Thymus (tissue), 11 donors: ENCODE results near the gene LAMB3. TPM values are rescaled to one million over a fixed set of nuclear protein-coding genes. Genes with fewer than 3 reads are reported as not detected.

Experiments
- DNase-seq, 9 donors: peaks; one replicate each; pipeline ENCODE4 v3.0.0-alpha.2; 2013; ENCODE audit warnings: low spot score in 9 of 9, low read depth in 6 of 9, missing footprints in 1 of 9
- H3K27ac ChIP-seq, 2 donors: one replicate each; pipeline ENCODE4 v1.5.1; 2013; ENCODE audit warnings: control low read depth in 1 of 2, low read depth in 1 of 2, low read length in 1 of 2, mild to moderate bottlenecking in 1 of 2, moderate library complexity in 1 of 2
- H3K27me3 ChIP-seq, 2 donors: one replicate each; pipeline ENCODE4 v1.5.1; 2013; ENCODE audit warnings: low read length in 1 of 2; ENCODE audit not compliant: control insufficient read depth in 2 of 2, insufficient read depth in 1 of 2
- H3K36me3 ChIP-seq, 2 donors: one replicate each; pipeline ENCODE4 v1.5.1; 2013; ENCODE audit warnings: low read length in 1 of 2, mild to moderate bottlenecking in 1 of 2, moderate library complexity in 1 of 2; ENCODE audit not compliant: control insufficient read depth in 2 of 2, insufficient read depth in 2 of 2
- H3K4me1 ChIP-seq, 2 donors: one replicate each; pipeline ENCODE4 v1.5.1; 2013; ENCODE audit warnings: low read length in 2 of 2; ENCODE audit not compliant: control insufficient read depth in 2 of 2, insufficient read depth in 2 of 2
- H3K4me3 ChIP-seq, 2 donors: one replicate each; pipeline ENCODE4 v1.5.1; 2013; ENCODE audit warnings: low read length in 2 of 2, control low read depth in 1 of 2, mild to moderate bottlenecking in 1 of 2
- H3K9me3 ChIP-seq, 2 donors: one replicate each; pipeline ENCODE4 v1.5.1; 2013; ENCODE audit warnings: low read length in 1 of 2, mild to moderate bottlenecking in 1 of 2; ENCODE audit not compliant: control insufficient read depth in 2 of 2, insufficient read depth in 1 of 2
- WGBS: extraction: QIAGEN DNeasy Blood & Tissue Kit; methylation state at CpG from one replicate; pipeline ENCODE4 v1.1.7; 2013; 5-methylcytosine and 5-hydroxymethylcytosine counted together
- polyA plus RNA-seq: library from polyadenylated mRNA; stranded (reverse); fragments of 200-250 nt; gene quantifications from one replicate; pipeline ENCODE4 v1.2.3, GENCODE V29; 2013
- total RNA-seq: library from RNA; stranded (reverse); fragments of 120-200 nt; gene quantifications from one replicate; pipeline ENCODE4 v1.2.4, GENCODE V29; 2013
- donor health status: healthy.

Gene LAMB3
- total and polyA plus RNA-seq, 2 donors, result 10.5 to 13.9 TPM

DNA sequence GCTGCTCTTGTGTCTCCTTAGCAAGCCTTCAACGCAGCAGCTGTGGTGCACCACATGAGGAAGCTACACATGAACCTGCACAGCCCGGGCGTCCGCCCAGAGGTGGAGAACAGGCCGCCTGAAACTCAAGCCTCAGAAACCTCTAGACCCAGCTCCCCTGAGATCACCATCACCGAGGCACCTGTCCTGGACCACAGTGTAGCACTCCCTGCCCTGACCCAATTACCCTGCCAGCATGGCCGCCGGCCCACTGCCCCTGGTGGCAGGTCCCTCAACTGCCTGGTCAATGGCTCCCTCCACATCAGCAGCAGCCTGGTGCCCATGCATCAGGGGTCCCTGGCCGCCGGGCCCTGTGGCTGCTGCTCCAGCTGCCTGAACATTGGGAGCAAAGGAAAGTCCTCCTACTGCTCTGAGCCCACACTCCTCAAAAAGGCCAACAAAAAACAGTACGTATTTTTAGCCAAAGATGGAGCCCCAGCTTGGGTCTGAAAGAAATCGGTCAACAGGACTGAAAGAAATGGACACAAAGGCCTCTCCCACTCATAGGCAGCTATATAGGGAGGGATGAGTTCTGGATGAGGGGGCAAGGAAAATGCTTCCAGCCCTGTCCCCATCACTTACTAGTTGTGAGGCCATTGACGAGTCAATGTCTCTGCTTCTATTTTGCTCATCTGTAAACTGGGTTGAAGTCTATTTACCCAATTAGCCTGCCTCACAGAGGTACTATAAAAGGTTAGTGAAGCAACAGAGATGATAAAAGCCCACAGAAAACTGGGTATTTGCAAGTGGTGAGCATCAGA lies 40.3 kb downstream of the LAMB3 start:
- Histone ChIP-seq H3K27me3 (no peaks in the 10 kb centered on the region), H3K36me3 (no peaks in the 10 kb centered on the region), H3K4me3 (no peak overlapping the region), H3K9me3 (no peaks in the 10 kb centered on the region), H3K27ac (no peak overlapping the region), H3K4me1 (no peaks in the 10 kb centered on the region)
- 94% methylated on average over 13 of the region's 13 CpGs for WGBS
- DNase-seq, result no peak

DNA sequence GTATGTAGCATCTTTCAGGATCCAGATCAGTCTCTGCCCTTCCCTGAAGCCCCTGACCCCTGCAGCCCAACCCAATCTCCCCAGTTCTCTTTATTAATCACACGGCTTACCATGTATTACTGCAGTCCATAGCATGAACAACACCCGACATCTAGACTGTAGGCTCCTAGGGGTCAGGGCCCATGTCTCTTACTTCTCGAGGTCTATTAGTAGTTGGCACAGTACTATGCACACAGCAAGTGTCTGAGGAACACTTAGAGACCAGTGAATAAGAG lies 41.7 kb downstream of the LAMB3 start:
- Histone ChIP-seq H3K4me1 (no peaks in the 10 kb centered on the region), H3K4me3 (no peak overlapping the region), H3K27me3 (no peaks in the 10 kb centered on the region), H3K27ac (no peak overlapping the region), H3K36me3 (no peaks in the 10 kb centered on the region), H3K9me3 (no peaks in the 10 kb centered on the region)
- DNase-seq, result no peak
- WGBS, result 92% methylated on average over 3 of the region's 3 CpGs

DNA sequence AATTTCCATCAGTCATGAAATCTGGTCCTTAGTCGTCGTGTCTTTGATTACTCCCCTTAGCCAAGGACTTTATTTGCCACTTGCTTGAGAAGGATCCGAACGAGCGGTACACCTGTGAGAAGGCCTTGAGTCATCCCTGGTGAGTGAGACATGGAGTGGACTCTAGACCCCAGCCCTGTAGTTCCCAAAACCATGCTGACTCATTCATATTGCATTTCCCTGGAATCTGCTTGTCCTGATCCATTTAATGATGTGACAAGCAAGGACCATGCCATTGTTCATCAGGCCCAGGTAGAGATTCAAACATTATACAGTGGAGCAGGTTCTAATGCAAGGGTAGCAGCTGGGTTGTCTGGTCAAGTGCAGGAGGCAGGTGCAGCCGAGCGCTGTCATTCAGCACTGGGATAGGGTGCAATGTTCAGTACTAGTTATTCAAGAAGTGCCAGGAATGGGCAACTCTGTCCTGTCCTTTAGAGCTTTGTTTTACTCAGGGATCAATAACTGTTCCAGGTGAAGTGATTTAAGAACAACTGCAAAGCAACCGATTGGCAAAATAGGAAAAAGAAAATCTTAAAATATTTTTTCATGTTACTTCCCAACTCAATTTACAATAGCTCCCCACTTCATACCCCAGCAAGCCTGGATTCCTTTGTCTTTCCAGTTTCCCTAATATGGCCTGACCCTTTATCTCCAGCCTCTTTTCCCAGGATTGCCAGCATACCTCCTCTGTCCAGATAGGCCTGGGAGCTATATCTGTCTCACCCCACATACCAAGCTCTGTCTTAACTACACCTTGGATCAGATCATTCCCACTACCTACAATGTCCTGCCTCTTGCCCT lies 42.2 kb downstream of the LAMB3 start:
- no peaks in the 10 kb centered on the region for H3K27me3 ChIP-seq
- no peak overlapping the region for H3K4me3 ChIP-seq
- no peaks in the 10 kb centered on the region for H3K9me3 ChIP-seq
- 97% methylated on average over 8 of the region's 8 CpGs for WGBS
- H3K4me1 ChIP-seq, result no peaks in the 10 kb centered on the region
- no peak overlapping the region for H3K27ac ChIP-seq
- no peaks in the 10 kb centered on the region for H3K36me3 ChIP-seq
- DNase-seq, result no peak

DNA sequence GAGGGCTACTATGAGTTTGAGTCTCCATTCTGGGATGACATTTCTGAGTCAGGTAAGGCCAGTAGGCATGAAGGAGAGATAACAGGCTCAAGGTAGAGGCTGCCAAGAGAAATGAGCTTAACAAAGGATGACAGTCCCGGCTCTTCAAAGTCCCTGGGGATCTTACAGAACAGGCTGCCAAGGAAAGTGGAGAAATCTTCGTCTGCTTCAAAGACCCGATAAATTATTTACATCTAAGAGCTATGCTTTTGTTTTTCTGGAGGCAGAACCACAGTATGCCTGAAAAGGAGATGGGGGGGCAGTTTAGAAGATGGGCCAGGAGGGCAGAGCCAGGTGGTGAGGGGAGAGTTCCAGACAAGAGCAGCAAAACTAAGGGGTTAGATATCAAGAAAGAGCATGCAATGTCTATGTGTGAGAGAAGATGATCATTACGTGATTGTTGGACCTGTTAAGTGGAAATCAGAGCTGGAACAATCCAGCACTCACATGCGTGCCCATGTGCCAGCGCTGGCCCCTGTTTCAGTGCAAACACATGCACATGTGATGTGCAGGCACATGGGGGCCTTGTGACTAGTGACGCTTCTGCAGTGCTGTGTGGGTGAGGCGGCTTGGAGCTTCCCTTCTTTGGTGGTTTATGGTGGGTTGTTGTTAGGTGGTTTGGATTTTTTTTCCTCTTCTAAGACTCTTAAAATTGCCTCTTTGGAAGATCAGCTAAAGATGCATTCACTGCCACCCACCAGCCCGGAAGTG lies 43.0 kb downstream of the LAMB3 start:
- DNase-seq, result no peak
- Histone ChIP-seq H3K27me3 (no peaks in the 10 kb centered on the region), H3K4me3 (no peak overlapping the region), H3K9me3 (no peaks in the 10 kb centered on the region), H3K27ac (no peak overlapping the region), H3K36me3 (no peaks in the 10 kb centered on the region), H3K4me1 (no peaks in the 10 kb centered on the region)
- WGBS, result 93% methylated on average over 9 of the region's 9 CpGs

DNA sequence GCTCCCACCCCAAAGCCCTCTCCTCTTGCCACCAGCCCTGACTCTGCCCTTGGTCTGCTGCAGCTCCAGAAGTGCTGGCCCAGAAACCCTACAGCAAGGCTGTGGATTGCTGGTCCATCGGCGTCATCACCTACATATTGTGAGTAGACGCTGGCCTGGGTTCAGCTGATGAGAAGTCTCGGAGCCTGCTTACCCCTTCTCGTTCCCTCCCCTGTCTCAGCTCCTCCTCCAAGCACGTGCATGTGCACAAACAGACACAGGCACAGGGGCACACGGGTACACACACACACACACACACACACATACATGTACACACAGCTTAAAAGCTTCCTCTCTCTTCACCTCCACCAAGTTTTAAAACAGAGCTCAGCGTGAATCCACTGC lies 44.4 kb downstream of the LAMB3 start:
- Histone ChIP-seq H3K9me3 (no peaks in the 10 kb centered on the region), H3K27me3 (no peaks in the 10 kb centered on the region), H3K36me3 (no peaks in the 10 kb centered on the region), H3K27ac (peak overlapping the region; percentile 55 to 68), H3K4me3 (no peak overlapping the region), H3K4me1 (no peaks in the 10 kb centered on the region)
- DNase-seq, result no peak
- WGBS, result 84% methylated on average over 8 of the region's 8 CpGs

DNA sequence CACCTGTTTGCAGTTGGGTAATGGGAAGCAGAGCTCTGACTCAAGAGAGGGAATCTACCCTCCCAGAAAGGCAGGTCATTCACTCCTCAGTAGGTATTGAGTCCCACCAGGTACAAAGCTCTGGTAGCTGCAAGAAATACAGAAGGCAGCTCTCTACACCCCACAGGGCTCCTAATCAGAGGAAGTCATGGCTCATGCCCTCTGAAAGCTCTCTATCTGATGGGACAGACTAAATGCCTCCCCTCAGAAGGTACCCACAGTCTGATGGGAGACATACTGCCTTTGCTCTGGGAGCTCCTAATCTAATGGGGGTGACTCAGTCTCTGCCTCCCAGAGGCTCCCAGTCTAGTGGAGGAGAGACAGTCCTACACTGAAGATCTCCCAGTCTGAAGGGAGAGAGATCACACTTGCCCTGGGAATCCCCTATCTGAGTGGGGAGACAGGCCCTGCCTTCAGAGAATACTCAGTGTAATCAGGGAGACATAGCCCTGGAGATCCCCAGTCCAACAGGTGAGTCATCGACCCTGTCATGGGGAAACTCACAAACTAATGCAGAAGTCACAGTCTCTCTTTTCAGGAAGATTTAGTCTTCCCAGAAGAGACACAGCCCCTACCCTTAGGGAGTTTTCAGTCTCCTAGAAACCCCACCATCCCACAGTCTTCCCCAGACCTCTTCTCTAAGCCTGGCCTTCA lies 45.0 kb downstream of the LAMB3 start:
- WGBS, result 89% methylated on average over 1 of the region's 1 CpG
- peak in 1 of 9 donors; percentile 18 for DNase-seq

DNA sequence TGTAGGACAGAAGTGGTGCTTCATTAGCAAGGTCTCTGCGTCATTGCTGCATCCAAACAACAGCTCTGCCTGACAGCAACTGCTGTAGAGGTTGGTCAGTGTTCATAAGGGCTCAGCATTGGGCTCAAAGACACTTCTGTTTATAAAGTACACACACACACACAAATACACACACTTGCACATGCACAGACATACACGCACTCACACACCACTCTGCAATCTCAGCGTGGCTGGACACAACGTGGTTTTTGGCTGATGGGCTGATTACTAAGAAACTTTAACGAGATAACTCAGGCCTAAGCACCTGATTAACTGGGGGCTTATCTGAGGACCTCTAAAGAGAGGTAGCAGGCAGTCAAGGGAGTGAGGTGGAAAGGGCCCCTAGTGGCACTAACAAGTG lies 48.3 kb downstream of the LAMB3 start:
- DNase-seq, result no peak
- no peaks in the 10 kb centered on the region for H3K4me1 ChIP-seq
- WGBS, result 96% methylated on average over 5 of the region's 5 CpGs
- H3K9me3 ChIP-seq, result no peaks in the 10 kb centered on the region
- H3K27me3 ChIP-seq, result no peaks in the 10 kb centered on the region
- no peaks in the 10 kb centered on the region for H3K36me3 ChIP-seq
- no peak overlapping the region for H3K4me3 ChIP-seq
- H3K27ac ChIP-seq, result no peak overlapping the region

More for the DNA sequence above, 45.0 kb downstream of the LAMB3 start:
- Histone ChIP-seq H3K27ac (peak overlapping the region; percentile 55 to 68), H3K4me1 (no peaks in the 10 kb centered on the region), H3K36me3 (no peaks in the 10 kb centered on the region), H3K9me3 (no peaks in the 10 kb centered on the region), H3K27me3 (no peaks in the 10 kb centered on the region), H3K4me3 (no peak overlapping the region)

DNA sequence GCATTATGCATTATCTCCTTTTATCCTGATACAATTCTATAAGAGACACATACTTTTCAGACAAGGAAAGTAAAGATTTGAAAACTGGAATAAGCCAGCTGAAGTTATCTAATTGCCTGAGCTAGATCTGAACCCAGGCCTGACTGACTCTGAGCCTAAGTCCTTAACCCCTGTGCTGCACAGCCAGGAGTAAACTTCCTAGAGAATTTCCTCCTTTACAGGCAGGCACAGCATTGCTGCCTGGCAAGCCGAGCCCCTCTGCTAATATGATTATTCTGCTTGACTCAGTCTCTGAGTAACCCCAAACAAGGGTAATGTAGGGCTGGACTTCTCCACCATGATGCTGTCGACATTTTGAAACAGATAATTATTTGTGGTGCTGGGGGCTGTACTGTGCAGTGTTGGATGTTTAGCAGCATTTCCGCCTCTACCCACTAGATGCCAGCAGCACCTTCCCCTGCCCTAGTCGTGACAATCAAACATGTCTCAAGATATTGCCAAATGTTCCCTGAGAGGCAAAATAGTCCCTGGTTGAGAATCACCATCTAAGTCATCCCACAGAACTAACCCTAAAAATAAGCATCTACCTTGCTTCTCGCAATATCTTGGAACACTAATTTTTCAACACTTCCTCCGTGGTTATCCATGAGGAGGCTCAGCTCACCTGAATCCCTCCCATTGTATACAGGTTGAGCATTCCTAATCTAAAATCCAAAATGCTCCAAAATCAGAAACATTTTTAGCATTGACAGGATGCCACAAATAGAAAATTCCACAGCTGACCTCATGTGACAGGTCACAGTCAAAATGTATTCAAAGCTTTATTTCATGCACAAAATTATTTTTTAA lies 50.2 kb downstream of the LAMB3 start:
- H3K4me3 ChIP-seq, result no peak overlapping the region
- no peak overlapping the region for H3K27ac ChIP-seq
- no peaks in the 10 kb centered on the region for H3K27me3 ChIP-seq
- 56% methylated on average over 6 of the region's 6 CpGs for WGBS
- no peaks in the 10 kb centered on the region for H3K4me1 ChIP-seq
- no peaks in the 10 kb centered on the region for H3K9me3 ChIP-seq
- peak in 2 of 9 donors; percentile 20 to 23 for DNase-seq
- H3K36me3 ChIP-seq, result no peaks in the 10 kb centered on the region
